Midbrain (tissue), 1 donor: Measurements from ENCODE around the gene PHACTR1.

ENCODE experiments used
- DNase-seq: peaks from one replicate; lab custom pipeline; 2025; lab: John Stamatoyannopoulos, UW

Gene PHACTR1

GRCh38 chr6:13163161-13163944, 446.8 kb downstream of the PHACTR1 start:
- no peak for DNase-seq

GRCh38 chr6:13164291-13164690, 447.7 kb downstream of the PHACTR1 start:
- no peak for DNase-seq

GRCh38 chr6:13165502-13166172, 449.1 kb downstream of the PHACTR1 start:
- no peak for DNase-seq

GRCh38 chr6:13166269-13166668, 449.7 kb downstream of the PHACTR1 start:
- no peak for DNase-seq

DNA sequence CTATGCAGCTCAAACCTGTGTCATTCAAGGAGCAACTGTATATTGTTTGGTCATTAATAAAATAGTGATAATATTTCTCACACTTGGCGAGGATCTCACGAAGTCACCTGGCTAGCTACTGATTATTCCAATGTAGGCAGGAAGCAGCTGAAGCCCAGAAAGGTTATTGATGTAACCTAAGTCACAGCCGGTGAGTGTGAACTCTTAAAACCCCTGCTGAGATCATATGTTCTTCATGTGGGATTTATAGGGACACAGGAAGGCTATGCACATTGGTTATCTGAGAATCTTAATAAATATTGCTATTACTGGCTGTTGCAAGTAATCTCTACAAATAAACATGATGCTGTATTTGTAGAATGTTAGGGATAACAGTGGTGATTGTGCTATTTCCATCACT, 450.3 kb downstream of the PHACTR1 start:
- DNase-seq: no peak

GRCh38 chr6:13172291-13172690, 455.7 kb downstream of the PHACTR1 start:
- DNase-seq: no peak

- no peak for DNase-seq
Measured at GRCh38 chr6:13175087-13175486, 458.5 kb downstream of the PHACTR1 start.

DNA sequence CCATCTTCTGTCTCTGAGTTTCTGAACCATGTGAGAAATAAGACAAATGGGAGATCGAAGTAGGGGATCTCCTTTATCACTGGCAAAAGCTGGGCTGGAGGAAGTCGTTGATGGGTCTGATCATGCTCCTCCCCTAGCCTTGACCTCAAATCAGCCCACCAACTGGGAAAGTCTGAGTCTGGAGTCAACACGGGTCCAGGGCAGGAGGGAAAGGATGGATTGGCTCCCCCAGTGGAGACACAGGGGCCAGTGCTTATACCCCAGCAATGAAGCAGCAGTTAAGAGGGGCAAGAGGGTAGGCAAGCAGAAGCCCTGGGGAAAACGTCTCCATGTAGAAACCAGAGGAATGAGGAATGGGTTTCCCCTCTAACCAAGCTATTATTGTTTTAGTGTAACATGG, 459.2 kb downstream of the PHACTR1 start:
- DNase-seq: no peak

- DNase-seq: no peak
Measured at GRCh38 chr6:13177664-13178063, 461.1 kb downstream of the PHACTR1 start.

GRCh38 chr6:13178107-13178506, 461.5 kb downstream of the PHACTR1 start:
- no peak for DNase-seq

DNA sequence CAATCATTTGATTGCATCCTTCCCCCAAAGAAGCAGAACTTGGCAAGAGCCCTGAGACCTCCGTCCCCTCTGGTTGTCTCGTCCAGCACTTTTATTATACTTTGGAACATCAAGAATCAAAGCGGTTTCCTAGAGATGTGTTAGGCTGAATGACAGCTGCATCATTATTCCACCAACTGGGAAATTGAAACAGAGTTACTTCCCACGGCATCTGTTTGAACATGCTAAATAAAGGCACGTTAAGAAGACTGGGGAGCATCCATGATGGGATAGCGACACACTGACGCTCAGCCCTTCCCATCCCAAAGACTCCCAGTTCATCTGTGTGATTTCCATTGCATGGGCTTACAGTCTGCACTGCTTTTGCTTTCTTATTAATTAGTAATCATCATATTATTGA, 464.0 kb downstream of the PHACTR1 start:
- no peak for DNase-seq

DNA sequence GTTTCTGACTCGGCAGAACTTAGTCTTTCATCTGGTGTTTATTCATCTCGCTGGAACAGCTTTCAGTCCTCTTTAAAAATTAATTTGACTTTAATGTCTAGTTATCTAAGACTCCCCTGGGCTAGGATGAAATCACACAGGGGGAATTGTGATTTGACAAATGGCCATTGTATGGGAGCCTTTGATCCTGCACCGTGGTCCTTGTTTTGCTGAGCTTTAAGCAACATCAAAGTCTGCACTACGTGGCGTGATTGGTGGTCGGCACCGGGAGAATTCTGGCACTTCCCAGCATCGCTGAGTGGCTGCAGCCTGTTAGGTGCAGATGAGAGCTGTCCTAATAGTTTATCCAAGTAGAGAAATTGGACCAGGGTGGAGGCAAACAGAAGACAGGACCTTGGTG, 464.8 kb downstream of the PHACTR1 start:
- DNase-seq: no peak

DNA sequence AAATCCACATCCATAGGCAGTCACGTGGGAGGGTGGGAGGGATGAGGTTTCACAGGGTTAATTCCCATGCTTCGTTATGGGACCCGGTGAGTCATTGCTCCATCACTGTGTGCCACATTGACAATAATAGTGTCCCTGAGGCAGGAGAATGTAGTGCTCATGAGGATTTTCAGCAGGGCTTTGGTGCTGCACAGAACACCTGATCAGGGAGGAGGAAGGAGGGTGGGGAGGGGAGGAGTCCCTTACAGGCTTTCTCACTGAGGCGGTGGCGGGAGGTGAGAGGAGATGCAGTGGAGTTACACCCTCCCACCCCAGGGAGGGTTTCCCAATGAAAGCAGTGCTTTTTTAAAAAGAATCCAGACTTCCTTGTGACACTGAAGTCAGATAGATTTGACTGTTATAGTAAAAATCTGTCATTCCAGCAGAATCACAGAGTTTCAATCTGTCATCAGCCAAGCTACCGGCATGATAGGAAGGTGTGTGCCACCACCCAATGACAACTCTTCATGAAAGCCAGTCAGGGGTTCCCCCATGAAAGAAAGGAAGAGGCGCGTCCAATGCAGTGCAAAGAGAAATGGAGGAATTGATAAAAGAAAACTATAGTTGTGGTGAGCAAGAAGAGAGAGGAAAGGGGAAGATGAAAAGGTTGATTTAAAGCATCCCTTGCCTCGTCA, 467.0 kb downstream of the PHACTR1 start:
- DNase-seq: no peak

DNA sequence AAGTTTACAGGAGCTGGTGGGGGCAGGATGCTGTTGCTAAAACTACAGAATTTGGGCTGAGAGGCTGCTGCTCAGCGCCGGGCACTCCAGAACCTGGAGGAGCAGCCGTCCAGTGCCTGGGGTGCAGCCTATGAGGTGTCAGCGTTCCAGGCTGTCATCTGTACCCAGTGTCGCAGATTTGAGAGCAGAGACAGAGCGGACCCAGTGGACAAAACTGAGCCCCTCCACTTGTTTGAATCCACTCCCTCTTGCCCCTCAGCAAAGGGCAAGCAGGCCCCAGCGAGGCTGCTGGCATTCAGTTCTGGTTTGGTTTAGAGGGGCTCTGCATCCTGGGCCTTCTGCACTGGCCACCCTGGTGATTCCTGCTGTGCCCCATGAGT, 467.5 kb downstream of the PHACTR1 start:
- DNase-seq: no peak

GRCh38 chr6:13184547-13184946, 468.0 kb downstream of the PHACTR1 start:
- DNase-seq: no peak

DNA sequence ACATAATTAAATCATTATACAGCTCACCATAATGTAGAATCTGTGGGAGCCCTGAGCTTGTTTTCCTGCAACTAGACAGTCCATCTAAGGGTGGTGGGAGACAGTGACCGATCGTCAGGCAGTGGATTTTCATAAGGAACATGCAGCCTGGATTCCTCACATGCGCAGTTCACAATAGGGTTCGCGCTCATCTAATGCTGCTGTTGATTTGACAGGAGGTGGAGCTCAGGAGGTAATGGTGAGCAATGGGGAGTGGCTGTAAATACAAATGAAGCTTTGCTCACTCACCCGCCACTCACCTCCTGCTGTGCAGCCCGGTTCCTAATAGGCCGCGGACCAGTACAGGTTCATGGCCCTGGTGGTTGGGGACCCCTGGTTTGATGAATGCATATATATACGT, 470.3 kb downstream of the PHACTR1 start:
- DNase-seq: no peak

- no peak for DNase-seq
Measured at GRCh38 chr6:13187692-13188091, 471.1 kb downstream of the PHACTR1 start.

GRCh38 chr6:13188306-13188705, 471.7 kb downstream of the PHACTR1 start:
- DNase-seq: no peak

- no peak for DNase-seq
Measured at GRCh38 chr6:13189710-13190109, 473.1 kb downstream of the PHACTR1 start.

GRCh38 chr6:13190376-13190775, 473.8 kb downstream of the PHACTR1 start:
- DNase-seq: no peak

- no peak for DNase-seq
Measured at GRCh38 chr6:13191461-13191860, 474.9 kb downstream of the PHACTR1 start.

DNA sequence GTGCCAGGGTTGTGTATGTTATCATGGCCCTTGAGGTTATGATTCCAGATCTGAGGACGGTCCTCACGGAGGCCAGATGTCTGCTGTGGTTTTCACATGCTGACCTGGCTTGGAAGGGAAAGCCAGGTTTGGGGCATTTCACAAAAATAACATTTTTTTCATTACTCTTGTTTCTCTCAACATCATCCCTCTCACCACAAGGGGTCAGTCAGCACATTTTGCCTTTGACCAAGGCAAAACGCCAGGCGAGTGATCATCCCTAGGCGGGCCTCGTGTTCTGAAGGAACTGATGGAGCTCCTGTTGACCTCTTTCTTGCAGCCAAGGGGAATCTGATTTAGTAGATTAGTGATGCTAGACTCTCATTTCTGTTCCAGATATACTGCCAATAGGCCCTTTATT, 478.3 kb downstream of the PHACTR1 start:
- peak; percentile 54 for DNase-seq

GRCh38 chr6:13195803-13196202, 479.2 kb downstream of the PHACTR1 start:
- DNase-seq: no peak
